Heart left ventricle (tissue), 16 donors: ENCODE data around the gene MEIOB. TPM values are rescaled to one million over a fixed set of nuclear protein-coding genes. Genes with fewer than 3 reads are reported as not detected.

ENCODE experiments used
- ATAC-seq, 4 donors: fragments of 200-7000 bp; cut with Tn5 transposase; one replicate each; pipeline ENCODE4 v1.9.1; 2020 to 2022; ENCODE audit warnings: moderate library complexity in 4 of 4, mild to moderate bottlenecking in 3 of 4, moderate number of reproducible peaks in 1 of 4
- DNase-seq, 5 donors: peaks; one replicate each; pipeline ENCODE4 v3.0.0-alpha.2; 2020
- H3K27ac ChIP-seq, 12 donors: fragments of 200-600 bp; sonication (generic) in 4 of 12; one replicate each; pipeline versions ENCODE4 v1.5.0 to v1.8.0; 2016 to 2022; ENCODE audit warnings: mild to moderate bottlenecking in 2 of 12
- H3K27me3 ChIP-seq, 9 donors: fragments of 200-600 bp; sonication (generic) in 2 of 9; one replicate each; pipeline versions ENCODE4 v1.5.1 to v1.8.0; 2016 to 2022; ENCODE audit warnings: mild to moderate bottlenecking in 3 of 9
- H3K36me3 ChIP-seq, 9 donors: fragments of 200-600 bp; sonication (generic) in 2 of 9; one replicate each; pipeline versions ENCODE4 v1.5.0 to v1.8.0; 2018 to 2022; ENCODE audit warnings: mild to moderate bottlenecking in 2 of 9
- H3K4me1 ChIP-seq, 12 donors: fragments of 200-600 bp; sonication (generic) in 4 of 12; one replicate each; pipeline versions ENCODE4 v1.5.0 to v1.8.0; 2016 to 2022; ENCODE audit warnings: mild to moderate bottlenecking in 3 of 12
- H3K4me3 ChIP-seq, 12 donors: fragments of 200-600 bp; sonication (generic) in 4 of 12; one replicate each; pipeline versions ENCODE4 v1.5.0 to v1.8.0; 2017 to 2022; ENCODE audit warnings: mild to moderate bottlenecking in 9 of 12, moderate library complexity in 4 of 12
- H3K9me3 ChIP-seq, 12 donors: fragments of 200-600 bp; sonication (generic) in 4 of 12; one replicate each; pipeline versions ENCODE4 v1.5.0 to v1.8.0; 2016 to 2022; ENCODE audit warnings: mild to moderate bottlenecking in 1 of 12
- CTCF ChIP-seq, 12 donors: fragments of 200-600 bp; sonication (generic) in 4 of 12; IDR thresholded peaks; one replicate each; pipeline versions ENCODE4 v1.5.0 to v1.8.0; 2018 to 2022; ENCODE audit warnings: antibody characterized with exemption in 12 of 12, mild to moderate bottlenecking in 5 of 12
- POLR2A ChIP-seq, 2 donors: fragments of 450-650 bp; IDR thresholded peaks; one replicate each; pipeline ENCODE4 v1.6.1; 2017; ENCODE audit warnings: antibody characterized with exemption in 2 of 2, mild to moderate bottlenecking in 2 of 2, moderate library complexity in 2 of 2
- WGBS, 4 donors: extraction: QIAGEN DNeasy Blood & Tissue Kit in 2 of 4; methylation state at CpG; one replicate each; pipeline versions ENCODE4 v1.1.5 to v1.1.7; 2013 to 2018; 5-methylcytosine and 5-hydroxymethylcytosine counted together
- intact Hi-C, 10 donors: fragments of 100-400 bp; cut with DNase I; formaldehyde crosslinking; loops; one replicate each; pipeline versions ENCODE4 v1.11.1 to v1.14.2; 2022
- polyA plus RNA-seq, 2 donors: library from polyadenylated mRNA; stranded (reverse); fragments of 200-250 nt; gene quantifications; one replicate each; pipeline ENCODE4 v1.2.3, GENCODE V29; 2013
- total RNA-seq, 9 donors: library from RNA; depleted of rRNA in 2 of 9; stranded (reverse); fragments of >200 nt in 2 of 9; fragmentation: NEBNext Ultra II Directional in 3 of 9; extraction: Animal tissue kit (Norgen Biotek cat#: 25700) in 3 of 9; gene quantifications; one replicate each; pipeline versions ENCODE4 v1.1.0 to v1.2.4, GENCODE V29; 2016 to 2023
- donor health status: ischemic (EF 13 %, LVEDD 7.1; RV severe dilation, severe dysfunction).
- donor health status: healthy with polysubstance abuse.
- donor health status: DM: no; HTN: yes; CAD: no.
- donor health status: DM: no; HTN: no; CAD: no.
- donor health status: ischemic (EF 25% LVEDD 6.9; RV normal size, moderate dysfunction).
- donor health status: ischemic (EF 25% LVEDD 5.7; RV mildly dilated, moderate dysfunction).
- donor health status: healthy.
- donor health status: DM: yes; HTN: yes; CAD: no.
- donor health status: ischemic (EF 35%, LVEDD 5.7; RV mildly dilated, moderate dysfunction).
- donor health status: nonischemic (EF 11% LVEDD 7.7; RV severe dilation, severe dysfunction).
- donor health status: DM: yes; HTN: yes; CAD: no.
- donor health status: PGD.
- donor health status: ischemic (EF 29% LVEDD 5.4; RV normal size, mild dysfunction).
- donor health status: nonischemic (EF 23%, LVEDD 6.1; RV moderate dilation, normal function).

MEIOB gene
- total and polyA plus RNA-seq, 11 donors, result not detected

GRCh38 chr16:1918351-1919326 lies 46.7 kb upstream of the MEIOB start, which contains the start of gene HS3ST6:
TSS of gene HS3ST6 (minus strand) at chr16:1918415. CDS start at chr16:1918323, 92 bp downstream.
- WGBS, 4 donors, result 4 to 15% (median 8%) methylated on average over 14 to 71 of the region's 71 CpGs
- no peak for DNase-seq
- H3K27me3 ChIP-seq, result peaks cover 32 to 92% (median 86%) of the 10 kb centered on the region in 9 donors
- no peaks in the 10 kb centered on the region for H3K36me3 ChIP-seq
- TF ChIP-seq POLR2A (IDR thresholded peaks at IDR 0.05) (no peak), CTCF (IDR thresholded peaks at IDR 0.05) (no peak)
- H3K27ac ChIP-seq, result no peak within 1 kb of the TSS
- no peaks in the 10 kb centered on the region for H3K9me3 ChIP-seq
- peaks cover 0 to 17% (median 0%) of the 10 kb centered on the region in 12 donors for H3K4me1 ChIP-seq
- peak within 1 kb of the TSS in 2 of 12 donors; percentile 15 to 31 for H3K4me3 ChIP-seq
- intact Hi-C loops, result loop anchor here in 1 of 10 donors (5.0 kb wide), 1 partner anchor 46 kb away; the partner anchor contains the start of gene MEIOB
- ATAC-seq, result no peak

- WGBS, 4 donors, result 0 to 2% (median 2%) methylated on average over 2 to 81 of the region's 81 CpGs
- no peak for TF ChIP-seq POLR2A (IDR thresholded peaks at IDR 0.05)
- TF ChIP-seq CTCF (IDR thresholded peaks at IDR 0.05), result no peak
- Histone ChIP-seq H3K4me3 (peak overlapping the region in 1 of 12 donors; percentile 31), H3K27ac (no peak overlapping the region), H3K36me3 (no peaks in the 10 kb centered on the region), H3K9me3 (no peaks in the 10 kb centered on the region), H3K4me1 (peaks cover 0 to 14% (median 0%) of the 10 kb centered on the region in 12 donors), H3K27me3 (peaks cover 32 to 90% (median 80%) of the 10 kb centered on the region in 9 donors)
- intact Hi-C loops, result loop anchor here in 1 of 10 donors (5.0 kb wide), 1 partner anchor 46 kb away; the partner anchor contains the start of gene MEIOB
- ATAC-seq (no peak), DNase-seq (no peak)
Measured at GRCh38 chr16:1917665-1918350, 45.8 kb upstream of the MEIOB start.

- TF ChIP-seq POLR2A (IDR thresholded peaks at IDR 0.05) (no peak), CTCF (IDR thresholded peaks at IDR 0.05) (no peak)
- intact Hi-C loops, result loop anchor here in 1 of 10 donors (5.0 kb wide), 1 partner anchor 45 kb away; the partner anchor contains the start of gene MEIOB
- DNase-seq, result no peak
- Histone ChIP-seq H3K27me3 (peaks cover 32 to 84% (median 74%) of the 10 kb centered on the region in 9 donors), H3K4me3 (no peak overlapping the region), H3K9me3 (no peaks in the 10 kb centered on the region), H3K36me3 (no peaks in the 10 kb centered on the region), H3K4me1 (peaks cover 0 to 14% (median 0%) of the 10 kb centered on the region in 12 donors), H3K27ac (no peak overlapping the region)
- no peak for ATAC-seq
- WGBS, 4 donors, result 0 to 7% (median 6%) methylated on average over 5 to 22 of the region's 22 CpGs
Measured at GRCh38 chr16:1917056-1917664, 45.2 kb upstream of the MEIOB start.
